Large intestine (tissue), 3 donors: ENCODE results near the gene TMEM238L. TPM values are rescaled to one million over a fixed set of nuclear protein-coding genes. Genes with fewer than 3 reads are reported as not detected.
A peak's percentile ranks its signal among the peaks of the same experiment; 100 is the strongest.

Source experiments
- DNase-seq, 2 donors: peaks; one replicate each; pipeline versions ENCODE4 v3.0.0 to v3.0.0-alpha.2; 2013
- H3K27ac ChIP-seq: one replicate; pipeline ENCODE4 v1.5.1; 2013; ENCODE audit warnings: low read length
- H3K27me3 ChIP-seq: 2 replicates; pipeline ENCODE4 v1.6.1; 2013; ENCODE audit warnings: low read length; ENCODE audit not compliant: control insufficient read depth, insufficient read depth
- H3K36me3 ChIP-seq: 2 replicates; pipeline ENCODE4 v1.6.1; 2013; ENCODE audit warnings: low read length; ENCODE audit not compliant: control insufficient read depth, insufficient read depth
- H3K4me1 ChIP-seq: one replicate; pipeline ENCODE4 v1.6.1; 2013; ENCODE audit warnings: low read length; ENCODE audit not compliant: control insufficient read depth, insufficient read depth
- H3K4me3 ChIP-seq: one replicate; pipeline ENCODE4 v1.5.1; 2013; ENCODE audit warnings: low read length
- H3K9me3 ChIP-seq: one replicate; pipeline ENCODE4 v1.6.1; 2013; ENCODE audit warnings: mild to moderate bottlenecking, low read depth, low read length, moderate library complexity; ENCODE audit not compliant: control insufficient read depth
- WGBS: methylation state at CpG from one replicate; pipeline ENCODE4 v1.1.5; 2013; ENCODE audit warnings: low lambda C conversion rate; ENCODE audit not compliant: insufficient coverage; 5-methylcytosine and 5-hydroxymethylcytosine counted together
- polyA plus RNA-seq: library from polyadenylated mRNA; unstranded; fragments of 120-200 nt; gene quantifications from one replicate; pipeline ENCODE4 v1.2.1, GENCODE V29; 2013

TMEM238L gene
- polyA plus RNA-seq, 1 donor = 3.5 TPM

DNA sequence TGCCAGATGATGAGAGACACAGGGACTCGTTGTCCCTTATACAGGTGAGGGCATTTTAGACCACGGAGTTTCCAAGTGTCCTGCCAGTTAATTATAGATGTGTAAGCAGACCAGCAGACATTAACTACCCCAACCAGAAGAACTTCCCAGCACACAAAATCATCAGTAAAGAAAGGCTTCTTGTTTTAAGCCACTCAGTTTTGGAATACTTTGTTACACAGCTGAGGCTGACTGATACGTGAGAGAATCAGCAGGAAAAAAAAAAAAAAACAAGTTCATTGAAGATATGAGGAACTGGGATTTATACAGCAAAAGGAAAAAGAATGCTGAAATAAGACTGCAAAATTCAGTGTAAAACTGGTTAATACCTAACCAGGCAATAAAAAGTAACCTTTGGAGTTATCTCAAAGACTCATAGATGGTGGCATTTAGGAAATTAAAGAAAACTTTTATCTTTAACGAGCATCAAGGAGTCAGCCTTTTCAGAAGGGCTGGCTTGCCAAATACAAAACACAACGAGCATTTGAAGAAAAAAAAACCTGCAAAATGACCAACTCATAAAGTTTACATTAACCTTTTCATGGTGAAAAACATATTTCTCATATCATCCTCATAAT lies 28.1 kb downstream of the TMEM238L start:
- 16% methylated on average over 3 of the region's 5 CpGs for WGBS
- Histone ChIP-seq H3K27me3 (no peaks in the 10 kb centered on the region), H3K36me3 (no peaks in the 10 kb centered on the region), H3K27ac (peak overlapping the region; percentile 80), H3K9me3 (peaks cover 7% of the 10 kb centered on the region), H3K4me1 (peaks cover 16% of the 10 kb centered on the region), H3K4me3 (no peak overlapping the region)
- peak; percentile 61 to 86 for DNase-seq

DNA sequence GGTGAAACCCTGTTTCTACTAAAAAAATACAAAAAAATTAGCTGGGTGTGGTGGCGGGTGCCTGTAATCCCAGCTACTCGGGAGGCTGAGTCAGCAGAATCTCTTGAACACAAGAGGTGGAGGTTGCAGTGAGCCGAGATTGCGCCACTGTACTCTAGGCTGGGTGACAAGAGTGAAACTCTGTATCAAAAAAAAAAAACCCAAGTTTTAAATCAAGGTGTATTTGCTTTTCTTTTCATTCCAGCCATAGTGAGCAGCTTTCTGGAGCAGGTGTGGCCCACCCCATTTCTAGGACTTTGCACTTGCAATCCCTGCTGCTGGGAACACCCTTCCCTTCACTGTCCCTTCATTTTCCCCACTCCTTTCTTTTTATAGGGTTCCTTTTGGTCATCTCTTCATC lies 28.8 kb downstream of the TMEM238L start:
- H3K27me3 ChIP-seq = no peaks in the 10 kb centered on the region
- no CpG with 5 or more reads among the region's 4 CpGs for WGBS
- no peak for DNase-seq
- peaks cover 7% of the 10 kb centered on the region for H3K9me3 ChIP-seq
- no peak overlapping the region for H3K4me3 ChIP-seq
- peaks cover 2% of the 10 kb centered on the region for H3K36me3 ChIP-seq
- H3K27ac ChIP-seq = no peak overlapping the region
- H3K4me1 ChIP-seq = peaks cover 16% of the 10 kb centered on the region

- Histone ChIP-seq H3K4me1 (peaks cover 16% of the 10 kb centered on the region), H3K4me3 (no peak overlapping the region), H3K36me3 (peaks cover 9% of the 10 kb centered on the region), H3K27ac (no peak overlapping the region), H3K27me3 (no peaks in the 10 kb centered on the region), H3K9me3 (peaks cover 7% of the 10 kb centered on the region)
- no peak for DNase-seq
- 90% methylated on average over 1 of the region's 2 CpGs for WGBS
These were observed 30.5 kb downstream of the TMEM238L start for GRCh38 chr17:10773391-10773790.

GRCh38 chr17:10772425-10773380 lies 31.2 kb downstream of the TMEM238L start:
- peaks cover 7% of the 10 kb centered on the region for H3K9me3 ChIP-seq
- H3K36me3 ChIP-seq = peaks cover 16% of the 10 kb centered on the region
- no CpG with 5 or more reads among the region's 9 CpGs for WGBS
- no peaks in the 10 kb centered on the region for H3K27me3 ChIP-seq
- peak overlapping the region; percentile 25 for H3K27ac ChIP-seq
- DNase-seq = no peak
- H3K4me3 ChIP-seq = no peak overlapping the region
- H3K4me1 ChIP-seq = peaks cover 12% of the 10 kb centered on the region

DNA sequence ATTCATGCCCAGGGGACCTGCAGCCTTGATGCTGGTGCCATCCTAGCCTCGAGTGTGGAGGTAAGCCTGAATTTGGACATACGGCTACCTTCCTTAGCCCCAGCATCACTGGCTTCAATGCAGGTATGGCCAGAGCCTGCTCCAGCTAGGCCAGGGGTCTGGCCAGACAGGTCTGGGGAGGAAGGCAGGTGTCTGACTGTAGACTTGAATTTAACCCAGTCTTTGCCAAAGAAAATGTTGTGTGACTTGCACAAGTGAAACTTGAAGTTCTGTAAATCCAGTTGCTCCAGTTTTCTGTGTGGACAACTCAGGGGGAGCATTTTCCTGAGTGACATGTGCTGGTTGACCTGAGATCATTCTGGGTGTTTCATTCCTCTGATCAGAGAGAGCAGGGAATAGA lies 32.8 kb downstream of the TMEM238L start:
- no CpG with 5 or more reads among the region's 2 CpGs for WGBS
- H3K27me3 ChIP-seq = no peaks in the 10 kb centered on the region

DNA sequence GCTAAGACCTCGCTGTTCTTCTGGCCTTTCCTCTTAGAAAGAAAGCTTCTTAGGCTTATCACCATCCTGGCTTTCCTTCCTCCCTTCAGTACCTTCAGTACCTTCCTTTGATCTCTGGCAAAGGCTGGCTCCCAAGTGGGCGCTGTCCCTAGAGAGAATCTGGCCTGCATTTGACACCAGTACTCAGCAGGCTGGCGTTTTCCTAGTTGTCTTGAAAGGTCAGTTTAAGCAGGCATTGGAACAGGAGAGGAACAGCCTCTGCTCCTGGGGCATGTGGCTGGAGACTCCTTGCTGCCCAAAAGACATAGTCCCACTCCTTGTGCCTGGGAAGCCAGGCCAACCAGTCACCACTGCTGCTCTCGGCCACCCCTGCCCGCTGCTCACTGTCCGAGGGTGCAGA lies 34.1 kb downstream of the TMEM238L start:
- H3K4me3 ChIP-seq = no peak overlapping the region
- 100% methylated on average over 1 of the region's 6 CpGs for WGBS
- H3K36me3 ChIP-seq = peaks cover 30% of the 10 kb centered on the region
- H3K27me3 ChIP-seq = no peaks in the 10 kb centered on the region
- no peaks in the 10 kb centered on the region for H3K4me1 ChIP-seq
- H3K27ac ChIP-seq = no peak overlapping the region
- no peaks in the 10 kb centered on the region for H3K9me3 ChIP-seq
- DNase-seq = no peak

More for the DNA sequence above, 32.8 kb downstream of the TMEM238L start:
- H3K9me3 ChIP-seq = peaks cover 7% of the 10 kb centered on the region
- H3K4me1 ChIP-seq = peaks cover 5% of the 10 kb centered on the region
- no peak overlapping the region for H3K4me3 ChIP-seq
- DNase-seq = no peak
- H3K36me3 ChIP-seq = peaks cover 29% of the 10 kb centered on the region
- H3K27ac ChIP-seq = no peak overlapping the region

- H3K36me3 ChIP-seq = peaks cover 33% of the 10 kb centered on the region
- no peaks in the 10 kb centered on the region for H3K27me3 ChIP-seq
- H3K4me1 ChIP-seq = no peaks in the 10 kb centered on the region
- DNase-seq = no peak
- H3K4me3 ChIP-seq = no peak overlapping the region
- H3K9me3 ChIP-seq = no peaks in the 10 kb centered on the region
- H3K27ac ChIP-seq = no peak overlapping the region
- no CpG with 5 or more reads among the region's 2 CpGs for WGBS
These were observed 35.1 kb downstream of the TMEM238L start for GRCh38 chr17:10768750-10769251.

DNA sequence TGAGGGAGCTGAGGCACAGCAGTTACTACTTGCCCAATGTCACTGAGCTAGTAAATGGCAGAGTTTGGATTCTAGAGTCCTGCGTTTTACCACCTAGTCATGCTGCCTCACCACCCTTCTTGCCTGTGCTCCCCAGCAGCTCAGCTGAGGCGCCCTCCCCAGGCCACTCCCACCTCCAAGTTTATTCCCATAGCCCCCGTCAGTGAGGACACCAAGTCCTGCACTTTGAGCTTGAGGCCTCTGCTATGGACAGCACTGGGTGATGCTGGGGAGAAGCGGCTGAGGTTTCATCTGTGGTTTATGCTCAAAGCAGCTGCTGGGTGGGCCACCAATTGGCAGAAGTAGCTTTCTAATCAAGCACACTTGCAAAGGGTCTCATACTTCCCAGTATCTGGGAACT lies 36.7 kb downstream of the TMEM238L start:
- WGBS = no CpG with 5 or more reads among the region's 4 CpGs
- Histone ChIP-seq H3K4me3 (no peak overlapping the region), H3K9me3 (no peaks in the 10 kb centered on the region), H3K27me3 (no peaks in the 10 kb centered on the region), H3K4me1 (no peaks in the 10 kb centered on the region), H3K36me3 (peaks cover 36% of the 10 kb centered on the region), H3K27ac (no peak overlapping the region)
- peak in 1 of 2 donors; percentile 55 for DNase-seq

- Histone ChIP-seq H3K27me3 (no peaks in the 10 kb centered on the region), H3K4me3 (no peak overlapping the region), H3K27ac (no peak overlapping the region), H3K4me1 (peaks cover 10% of the 10 kb centered on the region), H3K36me3 (peaks cover 31% of the 10 kb centered on the region), H3K9me3 (no peaks in the 10 kb centered on the region)
- WGBS = no CpG with 5 or more reads among the region's 1 CpG
- DNase-seq = no peak
These were observed 41.9 kb downstream of the TMEM238L start for GRCh38 chr17:10762037-10762436.

DNA sequence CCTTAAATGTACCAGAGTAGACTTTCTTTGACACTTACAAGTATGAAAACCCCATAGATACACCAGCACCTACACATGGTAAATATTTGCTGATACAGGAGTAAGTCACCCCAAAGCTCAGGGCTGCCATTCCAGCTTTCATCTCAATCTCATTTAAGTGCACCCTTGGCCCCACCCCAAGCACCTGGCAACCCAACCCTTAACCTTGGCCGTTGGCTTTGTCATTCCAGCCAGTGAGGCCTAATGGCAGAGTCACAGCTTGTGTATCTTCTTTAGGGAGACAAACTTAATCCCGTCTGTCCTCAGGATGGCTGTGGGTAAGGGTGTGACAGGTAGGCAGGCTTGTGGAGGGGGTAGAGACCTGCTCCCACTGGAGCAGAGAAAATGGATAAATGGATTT lies 42.6 kb downstream of the TMEM238L start:
- Histone ChIP-seq H3K4me3 (no peak overlapping the region), H3K9me3 (no peaks in the 10 kb centered on the region), H3K27ac (no peak overlapping the region), H3K36me3 (peaks cover 27% of the 10 kb centered on the region), H3K27me3 (no peaks in the 10 kb centered on the region), H3K4me1 (peaks cover 13% of the 10 kb centered on the region)
- no peak for DNase-seq
- WGBS = no CpG with 5 or more reads among the region's 2 CpGs
